GM19240 (cell line): Measurements from ENCODE around the gene L2HGDH.
"Not testable (repeated sequence)": the region's sequence is repeated elsewhere in the genome, so short reads cannot be mapped to it uniquely, and the experiment has no call there.

Source experiments
- DNase-seq: peaks from one replicate; pipeline ENCODE4 v3.0.0; 2011; ENCODE audit warnings: low spot score; ENCODE audit not compliant: insufficient read length

Gene L2HGDH

GRCh38 chr14:50311972-50312733, at the start of gene L2HGDH, which contains the start of gene DMAC2L:
L2HGDH (minus strand) TSS chr14:50312229; CDS start chr14:50312150, 79 bp downstream.
DMAC2L (plus strand) TSS chr14:50312324; CDS start chr14:50321488, 9,164 bp downstream.
- DNase-seq = peak; percentile 86

- no peak for DNase-seq
Measured at GRCh38 chr14:50360851-50361250, 48.8 kb upstream of the L2HGDH start.

GRCh38 chr14:50360093-50360492, 48.1 kb upstream of the L2HGDH start:
- DNase-seq = no peak

- DNase-seq = no peak
Measured at GRCh38 chr14:50359631-50360030, 47.6 kb upstream of the L2HGDH start.

- DNase-seq = no peak
Measured at GRCh38 chr14:50357753-50358395, 45.8 kb upstream of the L2HGDH start.

- DNase-seq = no peak
Measured at GRCh38 chr14:50357124-50357523, 45.1 kb upstream of the L2HGDH start.

- DNase-seq = not testable (repeated sequence)
Measured at GRCh38 chr14:50356283-50356682, 44.3 kb upstream of the L2HGDH start.

GRCh38 chr14:50355692-50356091, 43.7 kb upstream of the L2HGDH start:
- DNase-seq = no peak

- DNase-seq = no peak
Measured at GRCh38 chr14:50354527-50354926, 42.5 kb upstream of the L2HGDH start.

- DNase-seq = no peak
Measured at GRCh38 chr14:50353126-50353525, 41.1 kb upstream of the L2HGDH start.

- DNase-seq = no peak
Measured at GRCh38 chr14:50352584-50352983, 40.6 kb upstream of the L2HGDH start.

GRCh38 chr14:50350975-50351374, 38.9 kb upstream of the L2HGDH start:
- no peak for DNase-seq

GRCh38 chr14:50348933-50349332, 36.9 kb upstream of the L2HGDH start:
- DNase-seq = no peak

GRCh38 chr14:50347521-50347920, 35.5 kb upstream of the L2HGDH start:
- no peak for DNase-seq

GRCh38 chr14:50345846-50346422, 33.9 kb upstream of the L2HGDH start:
- DNase-seq = no peak

GRCh38 chr14:50344876-50345563, 33.0 kb upstream of the L2HGDH start:
- DNase-seq = no peak

- peak; percentile 43 for DNase-seq
Measured at GRCh38 chr14:50344116-50344775, 32.2 kb upstream of the L2HGDH start.

- no peak for DNase-seq
Measured at GRCh38 chr14:50343434-50343833, 31.4 kb upstream of the L2HGDH start.

- no peak for DNase-seq
Measured at GRCh38 chr14:50342221-50343078, 30.4 kb upstream of the L2HGDH start.

GRCh38 chr14:50340963-50341362, 28.9 kb upstream of the L2HGDH start:
- no peak for DNase-seq
